ENCODE results near the gene PPP1R7.
A peak's percentile ranks its signal among the peaks of the same experiment; 100 is the strongest.

The PPP1R7 gene

GRCh38 chr2:241140445-241140840 lies 9.8 kb upstream of the PPP1R7 start:
- no peak for DNase-seq (ENCODE audit: low read depth)
- no peak overlapping the region for H3K4me3 ChIP-seq (ENCODE audit: low read length)
- TF ChIP-seq, protein P1, sequence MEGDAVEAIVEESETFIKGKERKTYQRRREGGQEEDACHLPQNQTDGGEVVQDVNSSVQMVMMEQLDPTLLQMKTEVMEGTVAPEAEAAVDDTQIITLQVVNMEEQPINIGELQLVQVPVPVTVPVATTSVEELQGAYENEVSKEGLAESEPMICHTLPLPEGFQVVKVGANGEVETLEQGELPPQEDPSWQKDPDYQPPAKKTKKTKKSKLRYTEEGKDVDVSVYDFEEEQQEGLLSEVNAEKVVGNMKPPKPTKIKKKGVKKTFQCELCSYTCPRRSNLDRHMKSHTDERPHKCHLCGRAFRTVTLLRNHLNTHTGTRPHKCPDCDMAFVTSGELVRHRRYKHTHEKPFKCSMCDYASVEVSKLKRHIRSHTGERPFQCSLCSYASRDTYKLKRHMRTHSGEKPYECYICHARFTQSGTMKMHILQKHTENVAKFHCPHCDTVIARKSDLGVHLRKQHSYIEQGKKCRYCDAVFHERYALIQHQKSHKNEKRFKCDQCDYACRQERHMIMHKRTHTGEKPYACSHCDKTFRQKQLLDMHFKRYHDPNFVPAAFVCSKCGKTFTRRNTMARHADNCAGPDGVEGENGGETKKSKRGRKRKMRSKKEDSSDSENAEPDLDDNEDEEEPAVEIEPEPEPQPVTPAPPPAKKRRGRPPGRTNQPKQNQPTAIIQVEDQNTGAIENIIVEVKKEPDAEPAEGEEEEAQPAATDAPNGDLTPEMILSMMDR (conservative IDR thresholded peaks at IDR 0.05; ENCODE audit: low read length): no peak

GRCh38 chr2:241141214-241141770 lies 9.0 kb upstream of the PPP1R7 start:
- TF ChIP-seq, protein P1 (conservative IDR thresholded peaks at IDR 0.05; ENCODE audit: low read length): no peak

GRCh38 chr2:241142063-241142462 lies 8.2 kb upstream of the PPP1R7 start:
- TF ChIP-seq, protein P1 (conservative IDR thresholded peaks at IDR 0.05; ENCODE audit: low read length): no peak
- DNase-seq (ENCODE audit: low read depth): no peak

More at GRCh38 chr2:241141214-241141770, 9.0 kb upstream of the PPP1R7 start:
- no peak overlapping the region for H3K4me3 ChIP-seq (ENCODE audit: low read length)
- no peak for DNase-seq (ENCODE audit: low read depth)

GRCh38 chr2:241142593-241142992 lies 7.7 kb upstream of the PPP1R7 start:
- TF ChIP-seq, protein P1 (conservative IDR thresholded peaks at IDR 0.05; ENCODE audit: low read length): no peak
- no peak overlapping the region for H3K4me3 ChIP-seq (ENCODE audit: low read length)
- DNase-seq (ENCODE audit: low read depth): no peak

More at GRCh38 chr2:241142063-241142462, 8.2 kb upstream of the PPP1R7 start:
- no peak overlapping the region for H3K4me3 ChIP-seq (ENCODE audit: low read length)

DNA sequence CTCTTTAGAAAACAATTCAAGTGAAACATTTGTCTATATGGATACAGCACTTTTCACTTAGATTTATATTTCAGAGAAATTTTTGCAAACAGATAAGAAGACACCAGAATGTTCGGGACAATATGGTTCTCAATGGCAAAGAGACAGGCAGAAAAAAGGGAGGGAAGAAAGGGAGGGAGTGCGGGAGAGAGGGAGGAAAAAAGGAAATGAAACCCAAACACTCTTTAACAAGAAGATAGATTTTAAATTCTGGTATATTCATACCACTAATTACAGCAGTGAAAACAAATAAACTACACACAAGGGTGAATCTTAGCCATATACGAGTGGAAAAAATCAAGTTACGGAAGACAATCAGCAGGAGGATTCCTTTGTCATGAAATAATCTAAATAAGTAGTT lies 4.0 kb upstream of the PPP1R7 start:
- TF ChIP-seq, protein P1 (conservative IDR thresholded peaks at IDR 0.05; ENCODE audit: low read length): no peak
- no peak for DNase-seq (ENCODE audit: low read depth)
- H3K4me3 ChIP-seq (ENCODE audit: low read length): no peak overlapping the region

DNA sequence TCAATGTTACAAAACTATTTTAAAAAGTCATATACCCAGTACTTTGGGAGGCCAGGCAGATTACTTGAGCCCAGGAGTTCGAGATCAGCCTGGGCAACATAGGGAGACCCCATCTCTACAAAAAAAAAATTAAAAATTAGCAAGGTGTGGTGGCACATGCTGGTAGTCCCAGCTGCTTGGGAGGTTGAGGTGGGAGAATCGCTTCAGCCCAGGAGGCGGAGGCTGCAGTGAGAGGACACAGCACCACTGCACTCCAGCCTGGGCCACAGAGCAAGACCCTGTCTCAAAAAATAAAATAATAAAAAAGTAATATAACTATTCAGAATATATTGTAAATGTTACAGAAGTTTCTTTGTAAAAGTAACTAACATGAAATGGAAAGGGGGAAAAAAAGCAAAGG lies 2.9 kb upstream of the PPP1R7 start:
- no peak for DNase-seq (ENCODE audit: low read depth)
- H3K4me3 ChIP-seq (ENCODE audit: low read length): no peak overlapping the region
- TF ChIP-seq, protein P1 (conservative IDR thresholded peaks at IDR 0.05; ENCODE audit: low read length): no peak

DNA sequence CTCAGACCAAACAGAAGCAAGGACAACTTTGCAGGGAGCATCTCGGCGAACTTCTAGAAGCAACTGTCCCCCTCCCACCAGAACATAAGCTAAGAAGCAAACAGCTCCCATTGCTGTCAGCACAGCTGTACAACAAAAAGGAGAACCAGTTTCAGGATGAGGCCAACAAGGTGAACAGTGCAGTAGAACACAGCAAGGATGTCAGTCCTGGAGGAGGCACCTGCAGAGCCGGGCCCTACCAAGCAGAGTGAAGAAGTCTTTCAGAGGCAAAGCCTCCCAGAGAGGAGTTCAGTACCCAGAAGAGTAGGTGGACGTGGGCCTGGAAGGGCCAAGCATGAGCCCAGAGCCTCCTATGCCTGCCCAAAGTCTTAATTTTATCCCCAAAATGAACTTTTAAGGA lies 2.0 kb upstream of the PPP1R7 start:
- no peak for DNase-seq (ENCODE audit: low read depth)
- TF ChIP-seq, protein P1 (conservative IDR thresholded peaks at IDR 0.05; ENCODE audit: low read length): no peak
- peak overlapping the region; percentile 93; the same call in 1 of the 2 replicates for H3K4me3 ChIP-seq (ENCODE audit: low read length)
